ENCODE results near the gene PRKG1. TPM values are rescaled to one million over a fixed set of nuclear protein-coding genes. Genes with fewer than 3 reads are reported as not detected.

PRKG1 gene
- total and polyA plus RNA-seq, 4 donors, result 0.46 to 5.1 (median 1.5) TPM

DNA sequence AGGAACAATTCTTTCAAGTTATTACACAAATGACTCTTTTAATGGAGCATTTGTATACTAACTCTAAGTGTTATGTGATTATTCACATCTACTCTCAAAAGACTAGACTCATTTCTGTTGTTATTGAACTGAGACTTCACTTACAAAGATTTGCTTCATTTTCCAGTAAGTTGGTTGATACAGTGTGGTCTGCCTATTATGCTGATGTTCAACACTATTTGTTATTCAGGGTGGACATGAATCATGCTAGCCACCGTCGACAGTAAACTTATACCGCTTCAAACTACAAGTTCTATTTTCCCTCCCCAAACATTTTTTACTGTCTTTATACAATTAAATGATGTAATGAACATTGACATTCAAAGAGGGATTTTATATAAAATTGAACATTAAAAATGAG is 84.5 kb downstream of the PRKG1 start:
- 97% methylated on average over 3 of the region's 3 CpGs for WGBS
- H3K4me1 ChIP-seq (ENCODE audit: control insufficient read depth in 4 of 4, insufficient read depth in 4 of 4, low read length in 3 of 4), result no peaks in the 10 kb centered on the region
- no peaks in the 10 kb centered on the region for H3K27me3 ChIP-seq (ENCODE audit: control insufficient read depth in 4 of 4, insufficient read depth in 4 of 4, low read length in 3 of 4)
- TF ChIP-seq, protein P1, sequence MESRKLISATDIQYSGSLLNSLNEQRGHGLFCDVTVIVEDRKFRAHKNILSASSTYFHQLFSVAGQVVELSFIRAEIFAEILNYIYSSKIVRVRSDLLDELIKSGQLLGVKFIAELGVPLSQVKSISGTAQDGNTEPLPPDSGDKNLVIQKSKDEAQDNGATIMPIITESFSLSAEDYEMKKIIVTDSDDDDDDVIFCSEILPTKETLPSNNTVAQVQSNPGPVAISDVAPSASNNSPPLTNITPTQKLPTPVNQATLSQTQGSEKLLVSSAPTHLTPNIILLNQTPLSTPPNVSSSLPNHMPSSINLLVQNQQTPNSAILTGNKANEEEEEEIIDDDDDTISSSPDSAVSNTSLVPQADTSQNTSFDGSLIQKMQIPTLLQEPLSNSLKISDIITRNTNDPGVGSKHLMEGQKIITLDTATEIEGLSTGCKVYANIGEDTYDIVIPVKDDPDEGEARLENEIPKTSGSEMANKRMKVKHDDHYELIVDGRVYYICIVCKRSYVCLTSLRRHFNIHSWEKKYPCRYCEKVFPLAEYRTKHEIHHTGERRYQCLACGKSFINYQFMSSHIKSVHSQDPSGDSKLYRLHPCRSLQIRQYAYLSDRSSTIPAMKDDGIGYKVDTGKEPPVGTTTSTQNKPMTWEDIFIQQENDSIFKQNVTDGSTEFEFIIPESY (IDR thresholded peaks at IDR 0.05), result no peak
- TF ChIP-seq EGR1 (IDR thresholded peaks at IDR 0.05; ENCODE audit: low read depth in 2 of 2), result no peak
- no peak for TF ChIP-seq SP1 (IDR thresholded peaks at IDR 0.05)
- TF ChIP-seq GABPA (IDR thresholded peaks at IDR 0.05 in 1 of 2, conservative IDR thresholded peaks at IDR 0.05 in 1 of 2), result no peak
- no peak for TF ChIP-seq YY1 (IDR thresholded peaks at IDR 0.05)
- no peak for TF ChIP-seq FOXA1 (IDR thresholded peaks at IDR 0.05)
- no peak for TF ChIP-seq RAD21 (IDR thresholded peaks at IDR 0.05)
- no peak for TF ChIP-seq FOXA2 (IDR thresholded peaks at IDR 0.05)
- TF ChIP-seq, protein P2, sequence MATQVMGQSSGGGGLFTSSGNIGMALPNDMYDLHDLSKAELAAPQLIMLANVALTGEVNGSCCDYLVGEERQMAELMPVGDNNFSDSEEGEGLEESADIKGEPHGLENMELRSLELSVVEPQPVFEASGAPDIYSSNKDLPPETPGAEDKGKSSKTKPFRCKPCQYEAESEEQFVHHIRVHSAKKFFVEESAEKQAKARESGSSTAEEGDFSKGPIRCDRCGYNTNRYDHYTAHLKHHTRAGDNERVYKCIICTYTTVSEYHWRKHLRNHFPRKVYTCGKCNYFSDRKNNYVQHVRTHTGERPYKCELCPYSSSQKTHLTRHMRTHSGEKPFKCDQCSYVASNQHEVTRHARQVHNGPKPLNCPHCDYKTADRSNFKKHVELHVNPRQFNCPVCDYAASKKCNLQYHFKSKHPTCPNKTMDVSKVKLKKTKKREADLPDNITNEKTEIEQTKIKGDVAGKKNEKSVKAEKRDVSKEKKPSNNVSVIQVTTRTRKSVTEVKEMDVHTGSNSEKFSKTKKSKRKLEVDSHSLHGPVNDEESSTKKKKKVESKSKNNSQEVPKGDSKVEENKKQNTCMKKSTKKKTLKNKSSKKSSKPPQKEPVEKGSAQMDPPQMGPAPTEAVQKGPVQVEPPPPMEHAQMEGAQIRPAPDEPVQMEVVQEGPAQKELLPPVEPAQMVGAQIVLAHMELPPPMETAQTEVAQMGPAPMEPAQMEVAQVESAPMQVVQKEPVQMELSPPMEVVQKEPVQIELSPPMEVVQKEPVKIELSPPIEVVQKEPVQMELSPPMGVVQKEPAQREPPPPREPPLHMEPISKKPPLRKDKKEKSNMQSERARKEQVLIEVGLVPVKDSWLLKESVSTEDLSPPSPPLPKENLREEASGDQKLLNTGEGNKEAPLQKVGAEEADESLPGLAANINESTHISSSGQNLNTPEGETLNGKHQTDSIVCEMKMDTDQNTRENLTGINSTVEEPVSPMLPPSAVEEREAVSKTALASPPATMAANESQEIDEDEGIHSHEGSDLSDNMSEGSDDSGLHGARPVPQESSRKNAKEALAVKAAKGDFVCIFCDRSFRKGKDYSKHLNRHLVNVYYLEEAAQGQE (IDR thresholded peaks at IDR 0.05), result no peak
- TF ChIP-seq, protein P3, sequence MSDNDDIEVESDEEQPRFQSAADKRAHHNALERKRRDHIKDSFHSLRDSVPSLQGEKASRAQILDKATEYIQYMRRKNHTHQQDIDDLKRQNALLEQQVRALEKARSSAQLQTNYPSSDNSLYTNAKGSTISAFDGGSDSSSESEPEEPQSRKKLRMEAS (IDR thresholded peaks at IDR 0.05), result no peak
- H3K9ac ChIP-seq (ENCODE audit: low read depth in 1 of 2, low read length in 2 of 2), result no peak overlapping the region
- DNase-seq (ENCODE audit: low spot score), result no peak
- no peak overlapping the region for H3K27ac ChIP-seq (ENCODE audit: low read depth in 1 of 2, low read length in 2 of 2)
- H3K36me3 ChIP-seq (ENCODE audit: control insufficient read depth in 4 of 4, insufficient read depth in 3 of 4, low read depth in 1 of 4, low read length in 3 of 4), result no peaks in the 10 kb centered on the region
- H3K9me3 ChIP-seq (ENCODE audit: control insufficient read depth in 4 of 4, low read length in 3 of 4), result no peaks in the 10 kb centered on the region
- H3K4me3 ChIP-seq (ENCODE audit: low read depth in 1 of 3, low read length in 3 of 3), result no peak overlapping the region

DNA sequence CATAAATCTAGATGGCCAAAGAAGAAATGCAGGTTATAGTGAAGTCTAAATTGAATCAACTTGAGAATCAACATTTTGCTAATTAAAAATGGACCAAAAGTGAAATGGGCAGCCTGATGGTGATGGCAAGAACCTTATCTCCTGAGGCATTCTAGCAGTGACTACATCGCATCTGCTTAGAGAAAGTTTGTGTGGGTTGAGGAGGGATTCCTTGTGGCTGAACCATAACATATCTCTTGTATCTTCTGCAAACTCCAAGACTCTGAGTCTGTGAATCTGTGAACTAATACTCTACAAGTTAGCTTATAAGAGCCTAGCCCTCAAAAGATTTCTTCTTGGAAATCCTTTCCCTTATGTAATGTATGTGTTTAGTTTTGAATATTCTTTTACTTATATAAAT is 85.6 kb downstream of the PRKG1 start:
- Histone ChIP-seq H3K36me3 (ENCODE audit: control insufficient read depth in 4 of 4, insufficient read depth in 3 of 4, low read depth in 1 of 4, low read length in 3 of 4) (no peaks in the 10 kb centered on the region), H3K27me3 (ENCODE audit: control insufficient read depth in 4 of 4, insufficient read depth in 4 of 4, low read length in 3 of 4) (no peaks in the 10 kb centered on the region), H3K27ac (ENCODE audit: low read depth in 1 of 2, low read length in 2 of 2) (no peak overlapping the region), H3K9ac (ENCODE audit: low read depth in 1 of 2, low read length in 2 of 2) (no peak overlapping the region), H3K9me3 (ENCODE audit: control insufficient read depth in 4 of 4, low read length in 3 of 4) (no peaks in the 10 kb centered on the region), H3K4me3 (ENCODE audit: low read depth in 1 of 3, low read length in 3 of 3) (no peak overlapping the region), H3K4me1 (ENCODE audit: control insufficient read depth in 4 of 4, insufficient read depth in 4 of 4, low read length in 3 of 4) (no peaks in the 10 kb centered on the region)
- TF ChIP-seq, protein P1 (IDR thresholded peaks at IDR 0.05), result no peak
- TF ChIP-seq RXRA (IDR thresholded peaks at IDR 0.05) (no peak), GABPA (IDR thresholded peaks at IDR 0.05 in 1 of 2, conservative IDR thresholded peaks at IDR 0.05 in 1 of 2) (no peak), JUND (IDR thresholded peaks at IDR 0.05) (no peak), RAD21 (IDR thresholded peaks at IDR 0.05) (no peak), TAF1 (conservative IDR thresholded peaks at IDR 0.05) (no peak), FOXA2 (IDR thresholded peaks at IDR 0.05) (no peak), NR2F2 (IDR thresholded peaks at IDR 0.05) (no peak), SP1 (IDR thresholded peaks at IDR 0.05) (no peak), HNF4G (IDR thresholded peaks at IDR 0.05) (no peak), HNF4A (conservative IDR thresholded peaks at IDR 0.05) (no peak), FOXA1 (IDR thresholded peaks at IDR 0.05) (no peak), EGR1 (IDR thresholded peaks at IDR 0.05; ENCODE audit: low read depth in 2 of 2) (no peak), YY1 (IDR thresholded peaks at IDR 0.05) (no peak)
- TF ChIP-seq, protein P3 (IDR thresholded peaks at IDR 0.05), result no peak
- TF ChIP-seq, protein P2 (IDR thresholded peaks at IDR 0.05), result no peak
- TF ChIP-seq, protein P4, sequence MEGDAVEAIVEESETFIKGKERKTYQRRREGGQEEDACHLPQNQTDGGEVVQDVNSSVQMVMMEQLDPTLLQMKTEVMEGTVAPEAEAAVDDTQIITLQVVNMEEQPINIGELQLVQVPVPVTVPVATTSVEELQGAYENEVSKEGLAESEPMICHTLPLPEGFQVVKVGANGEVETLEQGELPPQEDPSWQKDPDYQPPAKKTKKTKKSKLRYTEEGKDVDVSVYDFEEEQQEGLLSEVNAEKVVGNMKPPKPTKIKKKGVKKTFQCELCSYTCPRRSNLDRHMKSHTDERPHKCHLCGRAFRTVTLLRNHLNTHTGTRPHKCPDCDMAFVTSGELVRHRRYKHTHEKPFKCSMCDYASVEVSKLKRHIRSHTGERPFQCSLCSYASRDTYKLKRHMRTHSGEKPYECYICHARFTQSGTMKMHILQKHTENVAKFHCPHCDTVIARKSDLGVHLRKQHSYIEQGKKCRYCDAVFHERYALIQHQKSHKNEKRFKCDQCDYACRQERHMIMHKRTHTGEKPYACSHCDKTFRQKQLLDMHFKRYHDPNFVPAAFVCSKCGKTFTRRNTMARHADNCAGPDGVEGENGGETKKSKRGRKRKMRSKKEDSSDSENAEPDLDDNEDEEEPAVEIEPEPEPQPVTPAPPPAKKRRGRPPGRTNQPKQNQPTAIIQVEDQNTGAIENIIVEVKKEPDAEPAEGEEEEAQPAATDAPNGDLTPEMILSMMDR (IDR thresholded peaks at IDR 0.05; ENCODE audit: low read depth, low read length, missing input control), result no peak
- TF ChIP-seq, protein P5, sequence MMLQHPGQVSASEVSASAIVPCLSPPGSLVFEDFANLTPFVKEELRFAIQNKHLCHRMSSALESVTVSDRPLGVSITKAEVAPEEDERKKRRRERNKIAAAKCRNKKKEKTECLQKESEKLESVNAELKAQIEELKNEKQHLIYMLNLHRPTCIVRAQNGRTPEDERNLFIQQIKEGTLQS (IDR thresholded peaks at IDR 0.05), result no peak
- WGBS, result 81% methylated on average over 1 of the region's 1 CpG
- no peak for DNase-seq (ENCODE audit: low spot score)
